DOHH2 (cell line): ENCODE results near the gene TMEM167A.

ENCODE experiments used
- EZH2phosphoT487 ChIP-seq: fragments of 200-600 bp; sonication (generic); IDR thresholded peaks from 2 replicates; pipeline ENCODE4 v1.6.1; 2017; ENCODE audit warnings: borderline replicate concordance, mild to moderate bottlenecking, antibody characterized with exemption, low read length, moderate library complexity, mixed read lengths
- TF ChIP-seq, protein P1 (sequence below): fragments of 200-600 bp; sonication (generic); IDR thresholded peaks from one replicate; pipeline ENCODE4 v1.5.1; 2014; ENCODE audit warnings: antibody characterized with exemption, mild to moderate bottlenecking, low read depth, low read length; ENCODE audit not compliant: poor library complexity, severe bottlenecking

DNA sequence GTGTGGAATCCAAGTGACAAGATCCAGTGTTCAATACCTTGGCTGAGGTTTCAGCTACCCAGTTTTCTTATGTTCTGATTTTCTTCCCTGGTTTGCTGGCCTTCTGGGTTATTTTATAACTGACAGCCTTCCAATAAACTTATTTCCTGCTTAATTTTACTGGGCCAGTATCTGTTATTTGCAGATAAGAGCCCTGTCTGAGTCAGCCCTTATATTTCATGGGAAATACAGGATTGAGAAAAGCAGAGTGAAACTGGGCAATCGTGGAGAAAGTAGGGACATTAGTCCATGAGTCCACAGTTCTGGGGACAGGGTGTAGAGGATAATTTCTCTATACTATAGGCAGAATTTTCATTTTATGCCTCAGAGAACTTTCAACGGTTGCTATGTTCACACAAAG, 32.3 kb downstream of the TMEM167A start:
- TF ChIP-seq, protein P1, sequence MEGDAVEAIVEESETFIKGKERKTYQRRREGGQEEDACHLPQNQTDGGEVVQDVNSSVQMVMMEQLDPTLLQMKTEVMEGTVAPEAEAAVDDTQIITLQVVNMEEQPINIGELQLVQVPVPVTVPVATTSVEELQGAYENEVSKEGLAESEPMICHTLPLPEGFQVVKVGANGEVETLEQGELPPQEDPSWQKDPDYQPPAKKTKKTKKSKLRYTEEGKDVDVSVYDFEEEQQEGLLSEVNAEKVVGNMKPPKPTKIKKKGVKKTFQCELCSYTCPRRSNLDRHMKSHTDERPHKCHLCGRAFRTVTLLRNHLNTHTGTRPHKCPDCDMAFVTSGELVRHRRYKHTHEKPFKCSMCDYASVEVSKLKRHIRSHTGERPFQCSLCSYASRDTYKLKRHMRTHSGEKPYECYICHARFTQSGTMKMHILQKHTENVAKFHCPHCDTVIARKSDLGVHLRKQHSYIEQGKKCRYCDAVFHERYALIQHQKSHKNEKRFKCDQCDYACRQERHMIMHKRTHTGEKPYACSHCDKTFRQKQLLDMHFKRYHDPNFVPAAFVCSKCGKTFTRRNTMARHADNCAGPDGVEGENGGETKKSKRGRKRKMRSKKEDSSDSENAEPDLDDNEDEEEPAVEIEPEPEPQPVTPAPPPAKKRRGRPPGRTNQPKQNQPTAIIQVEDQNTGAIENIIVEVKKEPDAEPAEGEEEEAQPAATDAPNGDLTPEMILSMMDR = no peak
- no peak for TF ChIP-seq EZH2phosphoT487
